ENCODE measurements around the gene GPR137. TPM values are rescaled to one million over a fixed set of nuclear protein-coding genes. Genes with fewer than 3 reads are reported as not detected.

Gene GPR137
- total and polyA plus RNA-seq, 9 of the 15 experiments (the other 6 are each of a cell fraction or from before 2014, with no cell fraction given) = 0.32 to 26.7 (median 10.7) TPM

GRCh38 chr11:64259533-64260067 lies 26.0 kb upstream of the GPR137 start (continued):
- TF ChIP-seq, protein P1, sequence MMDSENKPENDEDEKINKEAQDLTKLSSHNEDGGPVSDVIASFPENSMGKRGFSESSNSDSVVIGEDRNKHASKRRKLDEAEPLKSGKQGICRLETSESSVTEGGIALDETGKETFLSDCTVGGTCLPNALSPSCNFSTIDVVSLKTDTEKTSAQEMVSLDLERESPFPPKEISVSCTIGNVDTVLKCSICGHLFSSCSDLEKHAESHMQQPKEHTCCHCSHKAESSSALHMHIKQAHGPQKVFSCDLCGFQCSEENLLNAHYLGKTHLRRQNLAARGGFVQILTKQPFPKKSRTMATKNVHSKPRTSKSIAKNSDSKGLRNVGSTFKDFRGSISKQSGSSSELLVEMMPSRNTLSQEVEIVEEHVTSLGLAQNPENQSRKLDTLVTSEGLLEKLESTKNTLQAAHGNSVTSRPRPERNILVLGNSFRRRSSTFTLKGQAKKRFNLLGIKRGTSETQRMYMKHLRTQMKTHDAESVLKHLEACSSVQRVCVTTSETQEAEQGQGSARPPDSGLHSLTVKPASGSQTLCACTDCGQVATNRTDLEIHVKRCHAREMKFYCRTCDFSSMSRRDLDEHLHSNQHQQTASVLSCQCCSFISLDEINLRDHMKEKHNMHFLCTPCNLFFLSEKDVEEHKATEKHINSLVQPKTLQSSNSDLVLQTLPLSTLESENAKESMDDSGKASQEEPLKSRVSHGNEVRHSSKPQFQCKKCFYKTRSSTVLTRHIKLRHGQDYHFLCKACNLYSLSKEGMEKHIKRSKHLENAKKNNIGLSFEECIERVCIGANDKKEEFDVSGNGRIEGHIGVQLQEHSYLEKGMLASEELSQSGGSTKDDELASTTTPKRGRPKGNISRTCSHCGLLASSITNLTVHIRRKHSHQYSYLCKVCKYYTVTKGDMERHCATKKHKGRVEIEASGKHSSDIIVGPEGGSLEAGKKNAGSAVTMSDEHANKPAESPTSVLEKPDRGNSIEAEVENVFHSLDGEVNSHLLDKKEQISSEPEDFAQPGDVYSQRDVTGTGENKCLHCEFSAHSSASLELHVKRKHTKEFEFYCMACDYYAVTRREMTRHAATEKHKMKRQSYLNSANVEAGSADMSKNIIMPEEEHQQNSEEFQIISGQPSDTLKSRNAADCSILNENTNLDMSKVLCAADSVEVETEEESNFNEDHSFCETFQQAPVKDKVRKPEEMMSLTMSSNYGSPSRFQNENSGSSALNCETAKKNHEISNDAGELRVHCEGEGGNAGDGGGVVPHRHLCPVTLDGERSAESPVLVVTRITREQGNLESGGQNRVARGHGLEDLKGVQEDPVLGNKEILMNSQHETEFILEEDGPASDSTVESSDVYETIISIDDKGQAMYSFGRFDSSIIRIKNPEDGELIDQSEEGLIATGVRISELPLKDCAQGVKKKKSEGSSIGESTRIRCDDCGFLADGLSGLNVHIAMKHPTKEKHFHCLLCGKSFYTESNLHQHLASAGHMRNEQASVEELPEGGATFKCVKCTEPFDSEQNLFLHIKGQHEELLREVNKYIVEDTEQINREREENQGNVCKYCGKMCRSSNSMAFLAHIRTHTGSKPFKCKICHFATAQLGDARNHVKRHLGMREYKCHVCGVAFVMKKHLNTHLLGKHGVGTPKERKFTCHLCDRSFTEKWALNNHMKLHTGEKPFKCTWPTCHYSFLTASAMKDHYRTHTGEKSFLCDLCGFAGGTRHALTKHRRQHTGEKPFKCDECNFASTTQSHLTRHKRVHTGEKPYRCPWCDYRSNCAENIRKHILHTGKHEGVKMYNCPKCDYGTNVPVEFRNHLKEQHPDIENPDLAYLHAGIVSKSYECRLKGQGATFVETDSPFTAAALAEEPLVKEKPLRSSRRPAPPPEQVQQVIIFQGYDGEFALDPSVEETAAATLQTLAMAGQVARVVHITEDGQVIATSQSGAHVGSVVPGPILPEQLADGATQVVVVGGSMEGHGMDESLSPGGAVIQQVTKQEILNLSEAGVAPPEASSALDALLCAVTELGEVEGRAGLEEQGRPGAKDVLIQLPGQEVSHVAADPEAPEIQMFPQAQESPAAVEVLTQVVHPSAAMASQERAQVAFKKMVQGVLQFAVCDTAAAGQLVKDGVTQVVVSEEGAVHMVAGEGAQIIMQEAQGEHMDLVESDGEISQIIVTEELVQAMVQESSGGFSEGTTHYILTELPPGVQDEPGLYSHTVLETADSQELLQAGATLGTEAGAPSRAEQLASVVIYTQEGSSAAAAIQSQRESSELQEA (IDR thresholded peaks at IDR 0.05; ENCODE audit: low read depth) = no peak
- TF ChIP-seq CAMTA2 (CRISPR knock-in tag; conservative IDR thresholded peaks at IDR 0.05) = no peak
- TF ChIP-seq, protein P2, sequence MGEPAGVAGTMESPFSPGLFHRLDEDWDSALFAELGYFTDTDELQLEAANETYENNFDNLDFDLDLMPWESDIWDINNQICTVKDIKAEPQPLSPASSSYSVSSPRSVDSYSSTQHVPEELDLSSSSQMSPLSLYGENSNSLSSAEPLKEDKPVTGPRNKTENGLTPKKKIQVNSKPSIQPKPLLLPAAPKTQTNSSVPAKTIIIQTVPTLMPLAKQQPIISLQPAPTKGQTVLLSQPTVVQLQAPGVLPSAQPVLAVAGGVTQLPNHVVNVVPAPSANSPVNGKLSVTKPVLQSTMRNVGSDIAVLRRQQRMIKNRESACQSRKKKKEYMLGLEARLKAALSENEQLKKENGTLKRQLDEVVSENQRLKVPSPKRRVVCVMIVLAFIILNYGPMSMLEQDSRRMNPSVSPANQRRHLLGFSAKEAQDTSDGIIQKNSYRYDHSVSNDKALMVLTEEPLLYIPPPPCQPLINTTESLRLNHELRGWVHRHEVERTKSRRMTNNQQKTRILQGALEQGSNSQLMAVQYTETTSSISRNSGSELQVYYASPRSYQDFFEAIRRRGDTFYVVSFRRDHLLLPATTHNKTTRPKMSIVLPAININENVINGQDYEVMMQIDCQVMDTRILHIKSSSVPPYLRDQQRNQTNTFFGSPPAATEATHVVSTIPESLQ (CRISPR knock-in tag; IDR thresholded peaks at IDR 0.05) = no peak
- TF ChIP-seq, protein P3, sequence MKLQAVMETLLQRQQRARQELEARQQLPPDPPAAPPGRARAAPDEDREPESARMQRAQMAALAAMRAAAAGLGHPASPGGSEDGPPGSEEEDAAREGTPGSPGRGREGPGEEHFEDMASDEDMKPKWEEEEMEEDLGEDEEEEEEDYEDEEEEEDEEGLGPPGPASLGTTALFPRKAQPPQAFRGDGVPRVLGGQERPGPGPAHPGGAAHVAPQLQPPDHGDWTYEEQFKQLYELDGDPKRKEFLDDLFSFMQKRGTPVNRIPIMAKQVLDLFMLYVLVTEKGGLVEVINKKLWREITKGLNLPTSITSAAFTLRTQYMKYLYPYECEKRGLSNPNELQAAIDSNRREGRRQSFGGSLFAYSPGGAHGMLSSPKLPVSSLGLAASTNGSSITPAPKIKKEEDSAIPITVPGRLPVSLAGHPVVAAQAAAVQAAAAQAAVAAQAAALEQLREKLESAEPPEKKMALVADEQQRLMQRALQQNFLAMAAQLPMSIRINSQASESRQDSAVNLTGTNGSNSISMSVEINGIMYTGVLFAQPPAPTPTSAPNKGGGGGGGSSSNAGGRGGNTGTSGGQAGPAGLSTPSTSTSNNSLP (IDR thresholded peaks at IDR 0.05; ENCODE audit: borderline replicate concordance, low read depth, low read length) = no peak
- TF ChIP-seq SNAPC5 (CRISPR knock-in tag; IDR thresholded peaks at IDR 0.05) = no peak
- no peak for TF ChIP-seq CTCFL (IDR thresholded peaks at IDR 0.05; ENCODE audit: borderline replicate concordance, insufficient read depth, low read depth, low read length, poor library complexity, severe bottlenecking)
- no peak for TF ChIP-seq CHCHD3 (CRISPR knock-in tag; IDR thresholded peaks at IDR 0.05)
- TF ChIP-seq ZNF449 (CRISPR knock-in tag; IDR thresholded peaks at IDR 0.05) = no peak
- TF ChIP-seq KLF13 (tag; IDR thresholded peaks at IDR 0.05; ENCODE audit: borderline replicate concordance, low read depth) = no peak
